Activated CD4-positive, alpha-beta memory T cell treated with anti-CD3 and anti-CD28 coated beads, Interleukin-2, amount 10 ng/mL, durations not matched to agents 7 days and 5 days (primary cell): Measurements from ENCODE around the gene PDK4. TPM values are rescaled to one million over a fixed set of nuclear protein-coding genes. Genes with fewer than 3 reads are reported as not detected.

Experiments
- total RNA-seq, 2 experiments: library from RNA; stranded (reverse); gene quantifications; one replicate each; pipeline ENCODE4 v1.2.3, GENCODE V29; 2021

The PDK4 gene
- total RNA-seq, 2 experiments from 2014 or later = not detected

Other genes starting within 250 kb of the PDK4 start
- not detected for gene PON3, start 200.1 kb downstream of the PDK4 start, total RNA-seq
- gene PON2, start 161.5 kb downstream of the PDK4 start, total RNA-seq = 1 to 10 TPM; 3.5 to 4.3 TPM
- gene ASB4, start 110.6 kb downstream of the PDK4 start, total RNA-seq = not detected
- gene DYNC1I1, start 176.0 kb upstream of the PDK4 start, total RNA-seq = not detected